NT2/D1 (cell line): Measurements from ENCODE around the gene CLCN7.

ENCODE experiments used
- SUZ12 ChIP-seq: IDR thresholded peaks from 2 replicates; pipeline ENCODE4 v1.6.1; 2011; ENCODE audit not compliant: insufficient read length, insufficient read depth; ENCODE audit errors: extremely low read depth
- YY1 ChIP-seq: IDR thresholded peaks from 2 replicates; pipeline ENCODE4 v1.6.1; 2011; ENCODE audit not compliant: insufficient read length, insufficient read depth
- ZNF274 ChIP-seq: IDR thresholded peaks from 2 replicates; pipeline ENCODE4 v1.6.1; 2011; ENCODE audit warnings: mild to moderate bottlenecking, low read depth, low read length

GRCh38 chr16:1509307-1510221 lies 34.7 kb upstream of the CLCN7 start:
- TF ChIP-seq ZNF274 = no peak
- no peak for TF ChIP-seq YY1
- no peak for TF ChIP-seq SUZ12
